HepG2 (cell line): ENCODE measurements around the gene NACAD. TPM values are rescaled to one million over a fixed set of nuclear protein-coding genes. Genes with fewer than 3 reads are reported as not detected.

Source experiments
- ATAC-seq: fragments of 200-7000 bp; cut with Tn5 transposase; 3 replicates; pipeline ENCODE4 v1.9.1; 2020; ENCODE audit warnings: mild to moderate bottlenecking, moderate library complexity
- BruUV-seq: library from RNA; stranded (reverse); fragments of 400-500 nt; replicated peaks from 2 replicates; lab custom pipeline; 2021; lab: Mats Ljungman, UMichigan
- CTCF ChIA-PET: fragments of 300-600 bp; formaldehyde crosslinking; extraction: SDS; loops from one replicate; lab custom pipeline; 2021; ENCODE audit warnings: low total read pairs, inconsistent platforms, low intra/inter-chr PET ratio; lab: Yijun Ruan, JAX
- POLR2A ChIA-PET: fragments of 350-600 bp; sonication (Branson Sonifier 250); formaldehyde crosslinking; loops from one replicate; lab custom pipeline; 2020; ENCODE audit warnings: antibody characterized with exemption, inconsistent platforms; lab: Yijun Ruan, JAX
- DNase-seq: peaks from one replicate; pipeline ENCODE4 v3.0.0-alpha.2; 2015; ENCODE audit warnings: low spot score
- FAIRE-seq: peaks from 3 replicates; lab custom pipeline; 2011; peaks lifted over from hg19 to GRCh38; lab: Jason Lieb, UNC
- H2AFZ ChIP-seq: one replicate; pipeline ENCODE4 v1.6.1; 2011; ENCODE audit warnings: low read length, inconsistent platforms
- H3K27ac ChIP-seq: fragments of 300-600 bp; 3 replicates; pipeline ENCODE4 v1.8.0; 2011; ENCODE audit warnings: mixed run types, mild to moderate bottlenecking, mixed read lengths, low read length, inconsistent platforms; ENCODE audit not compliant: insufficient read depth; ENCODE audit errors: extremely low read length
- H3K27me3 ChIP-seq, 2 experiments: fragments of 200-600 bp in 1 of 2; 2 replicates in 1 of 2; 3 replicates in 1 of 2; pipeline versions ENCODE4 v1.6.0 to v1.8.0; 2011; ENCODE audit warnings: low read length in 2 of 2, mild to moderate bottlenecking in 2 of 2, moderate library complexity in 2 of 2, inconsistent platforms in 1 of 2; ENCODE audit not compliant: insufficient read depth in 2 of 2, control insufficient read depth in 1 of 2
- H3K36me3 ChIP-seq, 2 experiments: fragments of 200-600 bp in 1 of 2; replicated peaks in 1 of 2; 2 replicates in 1 of 2; 3 replicates in 1 of 2; pipeline versions ENCODE4 v1.5.1 to v1.8.0; 2011; ENCODE audit warnings: low read length in 2 of 2, inconsistent platforms in 1 of 2; ENCODE audit not compliant: insufficient read depth in 2 of 2, control insufficient read depth in 1 of 2
- H3K4me1 ChIP-seq: 2 replicates; pipeline ENCODE4 v1.5.1; 2012; ENCODE audit warnings: low read length, inconsistent platforms; ENCODE audit not compliant: insufficient read depth
- H3K4me2 ChIP-seq: 2 replicates; pipeline ENCODE4 v1.6.0; 2011; ENCODE audit warnings: low read depth, low read length, inconsistent platforms
- H3K4me3 ChIP-seq, 3 experiments: fragments of 200-600 bp in 1 of 3; sonication (generic), shearing (Covaris generic) in 1 of 3; replicated peaks in 1 of 3; 2 replicates each; pipeline ENCODE4 v1.5.1; 2011 to 2016; ENCODE audit warnings: low read length in 3 of 3, inconsistent platforms in 2 of 3, low read depth in 2 of 3, mild to moderate bottlenecking in 2 of 3, control low read depth in 1 of 3, mixed read lengths in 1 of 3; ENCODE audit not compliant: insufficient read depth in 1 of 3
- H3K79me2 ChIP-seq: one replicate; pipeline ENCODE4 v1.6.1; 2011; ENCODE audit warnings: low read length, inconsistent platforms; ENCODE audit not compliant: insufficient read depth
- H3K9ac ChIP-seq: 2 replicates; pipeline ENCODE4 v1.6.0; 2011; ENCODE audit warnings: mild to moderate bottlenecking, low read depth, low read length, inconsistent platforms; ENCODE audit not compliant: insufficient read depth
- H3K9me3 ChIP-seq: 2 replicates; pipeline ENCODE4 v1.5.1; 2012; ENCODE audit warnings: mild to moderate bottlenecking, low read length
- H4K20me1 ChIP-seq: 2 replicates; pipeline ENCODE4 v1.6.0; 2011; ENCODE audit warnings: inconsistent platforms, mild to moderate bottlenecking, low read length, moderate library complexity; ENCODE audit not compliant: insufficient read depth
- MTA3 ChIP-seq: sonication (generic); formaldehyde crosslinking; IDR thresholded peaks from 2 replicates; pipeline ENCODE4 v1.4.0; 2020; ENCODE audit warnings: missing genetic modification reagents
- PAWR ChIP-seq: sonication (generic); formaldehyde crosslinking; IDR thresholded peaks from 2 replicates; pipeline ENCODE4 v1.4.0; 2020; ENCODE audit warnings: missing genetic modification reagents, mild to moderate bottlenecking, borderline replicate concordance
- PPARG ChIP-seq: conservative IDR thresholded peaks from 2 replicates; pipeline ENCODE4 v1.6.1; 2016; ENCODE audit warnings: missing biosample characterization, missing genetic modification reagents
- RBFOX2 ChIP-seq: fragments of 200-400 bp; formaldehyde crosslinking; IDR thresholded peaks from 2 replicates; pipeline ENCODE4 v1.6.1; 2017; ENCODE audit warnings: low read depth, mild to moderate bottlenecking, low read length
- ZNF274 ChIP-seq: sonication (generic); formaldehyde crosslinking; IDR thresholded peaks from 2 replicates; pipeline ENCODE4 v1.5.1; 2020; ENCODE audit warnings: mild to moderate bottlenecking, missing genetic modification reagents
- ZNF451 ChIP-seq: sonication (generic); formaldehyde crosslinking; IDR thresholded peaks from 2 replicates; pipeline ENCODE4 v1.5.0; 2020; ENCODE audit warnings: mild to moderate bottlenecking, missing genetic modification reagents
- ZNF558 ChIP-seq: sonication (generic); formaldehyde crosslinking; IDR thresholded peaks from 2 replicates; pipeline ENCODE4 v1.9.0; 2022; ENCODE audit warnings: mild to moderate bottlenecking, missing genetic modification reagents, borderline replicate concordance
- WGBS: methylation state at CpG from one replicate; pipeline ENCODE4 v1.1.6; 2017; ENCODE audit warnings: low lambda C conversion rate; 5-methylcytosine and 5-hydroxymethylcytosine counted together
- in situ Hi-C: cut with HindIII; loops from 2 replicates; pipeline ENCODE4 v1.10.0; 2017; ENCODE audit warnings: low pct_unique_long_range_greater_than_20kb; ENCODE audit not compliant: extremely low pct_ligation_motif_present
- intact Hi-C: fragments of 100-400 bp; cut with micrococcal nuclease; formaldehyde crosslinking; loops from one replicate; pipeline ENCODE4 v1.10.0; 2022; ENCODE audit not compliant: unreplicated experiment
- polyA plus RNA-seq, 8 experiments: library from polyadenylated mRNA; depleted of rRNA in 3 of 8; stranded (reverse) in 7 of 8; unstranded in 1 of 8; fragments of >200 nt; fragmentation: Illumina TruSeq in 4 of 8; extraction: Trizol in 4 of 8; gene quantifications; 2 replicates each; pipeline versions ENCODE4 v1.2.1 to v1.2.3, GENCODE V29; 2011 to 2016; ENCODE audit warnings: low read depth in 4 of 8, missing spikeins in 1 of 8, mixed read lengths in 1 of 8; ENCODE audit not compliant: insufficient read depth in 1 of 8
- total RNA-seq, 5 experiments: library from RNA; depleted of rRNA; stranded (reverse); fragments of >200 nt; fragmentation: Illumina TruSeq; extraction: Trizol; gene quantifications; 2 replicates each; pipeline ENCODE4 v1.2.3, GENCODE V29; 2016; ENCODE audit warnings: low read depth in 1 of 5
- TF ChIP-seq, protein P1 (sequence below): sonication (generic); formaldehyde crosslinking; IDR thresholded peaks from 2 replicates; pipeline ENCODE4 v1.5.0; 2020; ENCODE audit warnings: mild to moderate bottlenecking, missing genetic modification reagents, borderline replicate concordance
- TF ChIP-seq, protein P2 (sequence below): IDR thresholded peaks from 2 replicates; pipeline ENCODE4 v1.6.1; 2012; ENCODE audit warnings: low read length, improper control_type of control experiment
- TF ChIP-seq, protein P3 (sequence below): sonication (generic); formaldehyde crosslinking; IDR thresholded peaks from 2 replicates; pipeline ENCODE4 v1.5.1; 2020; ENCODE audit warnings: mild to moderate bottlenecking, missing genetic modification reagents, moderate library complexity

NACAD gene
- total and polyA plus RNA-seq, 2 of the 13 experiments (the other 11 are each of a cell fraction or from before 2014, with no cell fraction given) = 0.04 TPM; not detected in 1

DNA sequence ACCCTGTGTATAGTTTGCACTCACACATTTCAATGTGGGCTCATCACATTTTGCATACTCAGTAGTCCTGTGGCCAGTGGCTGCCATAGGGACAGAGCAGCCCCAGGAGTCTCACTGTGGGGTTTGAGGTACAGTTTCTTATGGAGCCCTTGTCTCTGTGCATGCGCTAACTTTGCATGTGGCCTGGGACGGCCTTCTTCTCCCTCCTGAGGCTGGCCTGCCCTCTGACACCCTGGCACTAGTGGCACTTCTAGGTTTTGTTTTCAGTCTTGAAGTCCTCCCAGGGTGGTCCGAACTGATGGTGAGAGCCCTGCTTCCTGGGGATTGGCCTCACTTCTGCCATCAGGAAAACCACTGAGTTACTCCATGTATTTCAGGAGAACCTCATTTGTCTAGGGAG is 21.2 kb downstream of the NACAD start:
- TF ChIP-seq PAWR (CRISPR knock-in tag) (no peak), ZNF451 (CRISPR knock-in tag) (no peak), PPARG (CRISPR knock-in tag) (no peak), ZNF274 (CRISPR knock-in tag) (no peak)
- no peak overlapping the region for H3K9ac ChIP-seq
- no peak overlapping the region for H3K4me3 ChIP-seq
- FAIRE-seq (no peak), ATAC-seq (no peak), DNase-seq (no peak)
- intact Hi-C loops (no loop called here), in situ Hi-C loops (no loop called here)
- POLR2A ChIA-PET = no interaction called here
- CTCF ChIA-PET = no interaction called here
- WGBS = 100% methylated on average over 2 of the region's 3 CpGs
- no peaks in the 10 kb centered on the region for H3K9me3 ChIP-seq
- H3K4me2 ChIP-seq = no peak overlapping the region
- H3K27ac ChIP-seq = no peak overlapping the region
- H3K4me1 ChIP-seq = no peaks in the 10 kb centered on the region
- no peak overlapping the region for H2AFZ ChIP-seq
- no peaks in the 10 kb centered on the region for H4K20me1 ChIP-seq
- BruUV-seq = no TSS peak
- no peaks in the 10 kb centered on the region for H3K27me3 ChIP-seq
- peaks cover 5 to 31% of the 10 kb centered on the region in 2 experiments for H3K36me3 ChIP-seq
- H3K79me2 ChIP-seq = no peaks in the 10 kb centered on the region

DNA sequence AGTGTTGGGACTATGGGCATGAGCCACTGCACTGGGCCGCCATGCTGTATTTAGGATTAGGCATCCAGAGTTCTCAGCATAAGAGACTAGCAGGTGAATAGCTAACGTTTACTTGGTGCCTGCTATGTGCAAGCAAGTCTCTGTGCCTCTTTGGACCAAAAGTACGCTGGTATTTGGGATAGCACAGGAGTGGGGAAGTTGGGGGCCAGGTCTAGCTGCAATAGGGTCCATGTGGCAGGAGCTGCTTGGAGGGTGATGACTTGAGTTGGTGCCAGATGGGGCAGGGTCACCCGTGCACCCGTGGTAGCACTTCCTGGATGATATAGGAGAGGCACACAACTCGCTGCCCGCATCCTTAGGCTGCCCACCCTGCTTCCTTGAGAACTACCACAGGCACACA is 22.4 kb downstream of the NACAD start:
- H4K20me1 ChIP-seq = no peaks in the 10 kb centered on the region
- 95% methylated on average over 6 of the region's 7 CpGs for WGBS
- H3K27me3 ChIP-seq = no peaks in the 10 kb centered on the region
- no peak overlapping the region for H2AFZ ChIP-seq
- in situ Hi-C loops (no loop called here), intact Hi-C loops (no loop called here)
- POLR2A ChIA-PET = no interaction called here
- H3K4me2 ChIP-seq = no peak overlapping the region
- FAIRE-seq (no peak), DNase-seq (no peak), ATAC-seq (no peak)
- no peaks in the 10 kb centered on the region for H3K4me1 ChIP-seq
- H3K9ac ChIP-seq = no peak overlapping the region
- no TSS peak for BruUV-seq
- no peaks in the 10 kb centered on the region for H3K79me2 ChIP-seq
- H3K4me3 ChIP-seq = no peak overlapping the region
- CTCF ChIA-PET = no interaction called here
- H3K9me3 ChIP-seq = no peaks in the 10 kb centered on the region
- H3K36me3 ChIP-seq = peaks cover 3 to 31% of the 10 kb centered on the region in 2 experiments
- no peak overlapping the region for H3K27ac ChIP-seq
- TF ChIP-seq, protein P1, sequence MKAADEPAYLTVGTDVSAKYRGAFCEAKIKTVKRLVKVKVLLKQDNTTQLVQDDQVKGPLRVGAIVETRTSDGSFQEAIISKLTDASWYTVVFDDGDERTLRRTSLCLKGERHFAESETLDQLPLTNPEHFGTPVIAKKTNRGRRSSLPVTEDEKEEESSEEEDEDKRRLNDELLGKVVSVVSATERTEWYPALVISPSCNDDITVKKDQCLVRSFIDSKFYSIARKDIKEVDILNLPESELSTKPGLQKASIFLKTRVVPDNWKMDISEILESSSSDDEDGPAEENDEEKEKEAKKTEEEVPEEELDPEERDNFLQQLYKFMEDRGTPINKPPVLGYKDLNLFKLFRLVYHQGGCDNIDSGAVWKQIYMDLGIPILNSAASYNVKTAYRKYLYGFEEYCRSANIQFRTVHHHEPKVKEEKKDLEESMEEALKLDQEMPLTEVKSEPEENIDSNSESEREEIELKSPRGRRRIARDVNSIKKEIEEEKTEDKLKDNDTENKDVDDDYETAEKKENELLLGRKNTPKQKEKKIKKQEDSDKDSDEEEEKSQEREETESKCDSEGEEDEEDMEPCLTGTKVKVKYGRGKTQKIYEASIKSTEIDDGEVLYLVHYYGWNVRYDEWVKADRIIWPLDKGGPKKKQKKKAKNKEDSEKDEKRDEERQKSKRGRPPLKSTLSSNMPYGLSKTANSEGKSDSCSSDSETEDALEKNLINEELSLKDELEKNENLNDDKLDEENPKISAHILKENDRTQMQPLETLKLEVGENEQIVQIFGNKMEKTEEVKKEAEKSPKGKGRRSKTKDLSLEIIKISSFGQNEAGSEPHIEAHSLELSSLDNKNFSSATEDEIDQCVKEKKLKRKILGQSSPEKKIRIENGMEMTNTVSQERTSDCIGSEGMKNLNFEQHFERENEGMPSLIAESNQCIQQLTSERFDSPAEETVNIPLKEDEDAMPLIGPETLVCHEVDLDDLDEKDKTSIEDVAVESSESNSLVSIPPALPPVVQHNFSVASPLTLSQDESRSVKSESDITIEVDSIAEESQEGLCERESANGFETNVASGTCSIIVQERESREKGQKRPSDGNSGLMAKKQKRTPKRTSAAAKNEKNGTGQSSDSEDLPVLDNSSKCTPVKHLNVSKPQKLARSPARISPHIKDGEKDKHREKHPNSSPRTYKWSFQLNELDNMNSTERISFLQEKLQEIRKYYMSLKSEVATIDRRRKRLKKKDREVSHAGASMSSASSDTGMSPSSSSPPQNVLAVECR = no peak
- TF ChIP-seq, protein P2, sequence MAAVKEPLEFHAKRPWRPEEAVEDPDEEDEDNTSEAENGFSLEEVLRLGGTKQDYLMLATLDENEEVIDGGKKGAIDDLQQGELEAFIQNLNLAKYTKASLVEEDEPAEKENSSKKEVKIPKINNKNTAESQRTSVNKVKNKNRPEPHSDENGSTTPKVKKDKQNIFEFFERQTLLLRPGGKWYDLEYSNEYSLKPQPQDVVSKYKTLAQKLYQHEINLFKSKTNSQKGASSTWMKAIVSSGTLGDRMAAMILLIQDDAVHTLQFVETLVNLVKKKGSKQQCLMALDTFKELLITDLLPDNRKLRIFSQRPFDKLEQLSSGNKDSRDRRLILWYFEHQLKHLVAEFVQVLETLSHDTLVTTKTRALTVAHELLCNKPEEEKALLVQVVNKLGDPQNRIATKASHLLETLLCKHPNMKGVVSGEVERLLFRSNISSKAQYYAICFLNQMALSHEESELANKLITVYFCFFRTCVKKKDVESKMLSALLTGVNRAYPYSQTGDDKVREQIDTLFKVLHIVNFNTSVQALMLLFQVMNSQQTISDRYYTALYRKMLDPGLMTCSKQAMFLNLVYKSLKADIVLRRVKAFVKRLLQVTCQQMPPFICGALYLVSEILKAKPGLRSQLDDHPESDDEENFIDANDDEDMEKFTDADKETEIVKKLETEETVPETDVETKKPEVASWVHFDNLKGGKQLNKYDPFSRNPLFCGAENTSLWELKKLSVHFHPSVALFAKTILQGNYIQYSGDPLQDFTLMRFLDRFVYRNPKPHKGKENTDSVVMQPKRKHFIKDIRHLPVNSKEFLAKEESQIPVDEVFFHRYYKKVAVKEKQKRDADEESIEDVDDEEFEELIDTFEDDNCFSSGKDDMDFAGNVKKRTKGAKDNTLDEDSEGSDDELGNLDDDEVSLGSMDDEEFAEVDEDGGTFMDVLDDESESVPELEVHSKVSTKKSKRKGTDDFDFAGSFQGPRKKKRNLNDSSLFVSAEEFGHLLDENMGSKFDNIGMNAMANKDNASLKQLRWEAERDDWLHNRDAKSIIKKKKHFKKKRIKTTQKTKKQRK = no peak
- TF ChIP-seq MTA3 (CRISPR knock-in tag) (no peak), ZNF558 (CRISPR knock-in tag) (no peak), RBFOX2 (no peak)
- TF ChIP-seq, protein P3, sequence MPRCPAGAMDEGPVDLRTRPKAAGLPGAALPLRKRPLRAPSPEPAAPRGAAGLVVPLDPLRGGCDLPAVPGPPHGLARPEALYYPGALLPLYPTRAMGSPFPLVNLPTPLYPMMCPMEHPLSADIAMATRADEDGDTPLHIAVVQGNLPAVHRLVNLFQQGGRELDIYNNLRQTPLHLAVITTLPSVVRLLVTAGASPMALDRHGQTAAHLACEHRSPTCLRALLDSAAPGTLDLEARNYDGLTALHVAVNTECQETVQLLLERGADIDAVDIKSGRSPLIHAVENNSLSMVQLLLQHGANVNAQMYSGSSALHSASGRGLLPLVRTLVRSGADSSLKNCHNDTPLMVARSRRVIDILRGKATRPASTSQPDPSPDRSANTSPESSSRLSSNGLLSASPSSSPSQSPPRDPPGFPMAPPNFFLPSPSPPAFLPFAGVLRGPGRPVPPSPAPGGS (CRISPR knock-in tag) = no peak
